EL (cell line): ENCODE measurements around the gene KLHL17.

Experiments
- DNase-seq: peaks from one replicate; pipeline ENCODE4 v3.0.0-alpha.2; 2016

KLHL17 gene

GRCh38 chr1:952603-953002, 7.8 kb upstream of the KLHL17 start:
- DNase-seq, result no peak

GRCh38 chr1:953524-954320, 6.7 kb upstream of the KLHL17 start:
- DNase-seq, result no peak

GRCh38 chr1:954927-955326, 5.5 kb upstream of the KLHL17 start:
- DNase-seq, result no peak

GRCh38 chr1:955474-955873, 4.9 kb upstream of the KLHL17 start:
- no peak for DNase-seq

GRCh38 chr1:956636-957035, 3.7 kb upstream of the KLHL17 start:
- no peak for DNase-seq

- peak; percentile 88 for DNase-seq
Observed at GRCh38 chr1:958823-959730, 1.3 kb upstream of the KLHL17 start, which contains the start of gene NOC2L. Gene NOC2L (minus strand): TSS chr1:959256. CDS start chr1:959240, 16 bp downstream.

- no peak for DNase-seq
Observed at GRCh38 chr1:959731-960362, 537 bp upstream of the KLHL17 start.

- no peak for DNase-seq
Observed at GRCh38 chr1:961132-961669, 817 bp downstream of the KLHL17 start.

GRCh38 chr1:962381-963300, 2.3 kb downstream of the KLHL17 start:
- DNase-seq, result no peak

- DNase-seq, result no peak
Observed at GRCh38 chr1:963301-963651, 2.9 kb downstream of the KLHL17 start.

GRCh38 chr1:963746-964525, 3.6 kb downstream of the KLHL17 start:
- DNase-seq, result no peak

GRCh38 chr1:964691-965525, 4.5 kb downstream of the KLHL17 start:
- no peak for DNase-seq

- DNase-seq, result no peak
Observed at GRCh38 chr1:965526-966134, 5.2 kb downstream of the KLHL17 start.

GRCh38 chr1:966135-966703, 5.8 kb downstream of the KLHL17 start, which contains the start of gene PLEKHN1:
Gene PLEKHN1 (plus strand): TSS chr1:966482. CDS start chr1:966532, 50 bp downstream.
- DNase-seq, result peak; percentile 80

GRCh38 chr1:966704-967300, 6.4 kb downstream of the KLHL17 start:
- DNase-seq, result peak; percentile 80

GRCh38 chr1:967466-968343, 7.3 kb downstream of the KLHL17 start:
- no peak for DNase-seq

- no peak for DNase-seq
Observed at GRCh38 chr1:969260-969855, 9.0 kb downstream of the KLHL17 start.
